GM12864 (cell line): Measurements from ENCODE around the gene SRMS.

Experiments used
- DNase-seq: peaks from one replicate; pipeline ENCODE4 v3.0.0-alpha.2; 2011; ENCODE audit warnings: low read depth
- H3K4me3 ChIP-seq: 2 replicates; pipeline ENCODE4 v1.5.1; 2011; ENCODE audit warnings: mild to moderate bottlenecking, low read depth, low read length, control low read depth
- TF ChIP-seq, protein P1 (sequence below): IDR thresholded peaks from 2 replicates; pipeline ENCODE4 v1.5.1; 2011; ENCODE audit warnings: low read depth, mild to moderate bottlenecking, moderate library complexity, low read length, control low read depth, inconsistent platforms; ENCODE audit errors: missing control alignments

SRMS gene

GRCh38 chr20:63567386-63568169 is 20.0 kb upstream of the SRMS start:
- DNase-seq, result peak; percentile 63
- no peak overlapping the region for H3K4me3 ChIP-seq
- TF ChIP-seq, protein P1, sequence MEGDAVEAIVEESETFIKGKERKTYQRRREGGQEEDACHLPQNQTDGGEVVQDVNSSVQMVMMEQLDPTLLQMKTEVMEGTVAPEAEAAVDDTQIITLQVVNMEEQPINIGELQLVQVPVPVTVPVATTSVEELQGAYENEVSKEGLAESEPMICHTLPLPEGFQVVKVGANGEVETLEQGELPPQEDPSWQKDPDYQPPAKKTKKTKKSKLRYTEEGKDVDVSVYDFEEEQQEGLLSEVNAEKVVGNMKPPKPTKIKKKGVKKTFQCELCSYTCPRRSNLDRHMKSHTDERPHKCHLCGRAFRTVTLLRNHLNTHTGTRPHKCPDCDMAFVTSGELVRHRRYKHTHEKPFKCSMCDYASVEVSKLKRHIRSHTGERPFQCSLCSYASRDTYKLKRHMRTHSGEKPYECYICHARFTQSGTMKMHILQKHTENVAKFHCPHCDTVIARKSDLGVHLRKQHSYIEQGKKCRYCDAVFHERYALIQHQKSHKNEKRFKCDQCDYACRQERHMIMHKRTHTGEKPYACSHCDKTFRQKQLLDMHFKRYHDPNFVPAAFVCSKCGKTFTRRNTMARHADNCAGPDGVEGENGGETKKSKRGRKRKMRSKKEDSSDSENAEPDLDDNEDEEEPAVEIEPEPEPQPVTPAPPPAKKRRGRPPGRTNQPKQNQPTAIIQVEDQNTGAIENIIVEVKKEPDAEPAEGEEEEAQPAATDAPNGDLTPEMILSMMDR, result no peak

DNA sequence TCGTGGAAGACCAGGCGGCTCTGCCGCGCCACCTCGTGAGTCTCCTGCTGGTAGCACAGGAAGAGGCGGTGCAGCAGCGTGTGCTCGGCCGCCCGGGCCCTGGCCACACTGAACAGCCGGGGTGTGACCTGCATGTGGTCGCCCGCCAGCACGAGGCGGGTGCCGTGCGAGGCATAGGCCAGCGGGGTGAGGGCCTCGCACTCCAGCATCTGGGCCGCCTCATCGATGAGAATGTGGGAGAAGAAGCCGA is 19.5 kb upstream of the SRMS start:
- DNase-seq, result no peak

GRCh38 chr20:63566395-63567135 is 19.0 kb upstream of the SRMS start:
- H3K4me3 ChIP-seq, result no peak overlapping the region
- no peak for DNase-seq
- TF ChIP-seq, protein P1, result no peak

More for the DNA sequence above, 19.5 kb upstream of the SRMS start:
- H3K4me3 ChIP-seq, result no peak overlapping the region
- TF ChIP-seq, protein P1, result no peak

DNA sequence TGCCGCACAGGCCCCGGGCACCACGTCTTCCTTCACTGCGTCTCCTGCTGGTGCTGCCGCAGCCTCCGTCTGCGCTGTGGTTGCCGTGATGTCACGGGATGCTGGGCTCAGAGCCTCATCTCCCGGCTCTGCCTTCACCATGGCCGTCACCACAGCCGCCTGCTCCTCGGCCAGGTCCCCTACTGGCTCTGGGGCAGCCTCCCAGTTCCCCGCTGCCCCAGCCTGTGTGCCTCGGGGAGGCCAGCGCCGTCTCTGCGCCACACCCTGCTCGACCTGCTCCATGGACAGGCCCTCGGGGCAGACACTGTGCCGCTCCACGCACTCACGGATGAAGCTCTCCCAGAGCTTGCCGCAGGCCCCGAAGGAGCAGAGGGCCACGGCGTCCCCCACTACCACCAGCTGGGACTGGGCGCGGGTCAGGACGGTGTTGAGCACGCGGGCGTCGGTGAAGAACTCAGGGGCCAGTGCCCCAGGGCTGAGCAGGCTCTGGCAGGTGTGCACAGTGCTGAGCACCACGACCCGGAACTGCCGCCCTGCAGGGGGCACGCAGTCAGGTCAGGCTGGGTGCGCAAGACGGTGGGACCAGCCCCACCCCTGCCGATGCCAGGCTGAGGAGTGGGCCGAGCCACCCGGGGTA is 18.3 kb upstream of the SRMS start:
- no peak for DNase-seq
- TF ChIP-seq, protein P1, result no peak

GRCh38 chr20:63565021-63565698 is 17.6 kb upstream of the SRMS start:
- H3K4me3 ChIP-seq, result no peak overlapping the region
- TF ChIP-seq, protein P1, result no peak
- DNase-seq, result no peak

More for the DNA sequence above, 18.3 kb upstream of the SRMS start:
- H3K4me3 ChIP-seq, result no peak overlapping the region

GRCh38 chr20:63564036-63564810 is 16.7 kb upstream of the SRMS start:
- DNase-seq, result no peak
- TF ChIP-seq, protein P1, result no peak
- H3K4me3 ChIP-seq, result no peak overlapping the region
